ENCODE results near the gene CTBP1. TPM values are rescaled to one million over a fixed set of nuclear protein-coding genes. Genes with fewer than 3 reads are reported as not detected.

Gene CTBP1
- polyA plus RNA-seq, 1 donor from 2014 or later, result 325 TPM

- Histone ChIP-seq H3F3A (ENCODE audit: insufficient read depth, low read length, poor library complexity, severe bottlenecking) (no peaks in the 10 kb centered on the region), H3K79me2 (replicated peaks; ENCODE audit: insufficient read depth, low read length) (no peaks in the 10 kb centered on the region), H3K4me3 (ENCODE audit: low read length) (no peak overlapping the region), H2AFZ (ENCODE audit: low read depth, low read length) (no peak overlapping the region), H3K9ac (ENCODE audit: low read length) (no peak overlapping the region), H3K4me2 (ENCODE audit: low read length) (no peak overlapping the region), H3K36me3 (ENCODE audit: insufficient read depth, low read length) (no peaks in the 10 kb centered on the region), H4K20me1 (ENCODE audit: insufficient read depth) (no peaks in the 10 kb centered on the region), H3K27me3 (ENCODE audit: insufficient read depth, low read depth, low read length) (no peaks in the 10 kb centered on the region), H3K9me3 (ENCODE audit: low read length) (no peaks in the 10 kb centered on the region), H3K27ac (ENCODE audit: low read length) (no peak overlapping the region), H3K9me2 (ENCODE audit: insufficient read depth, low read length) (no peaks in the 10 kb centered on the region)
- TF ChIP-seq CTCF (IDR thresholded peaks at IDR 0.05; ENCODE audit: poor library complexity, severe bottlenecking) (no peak), SMC3 (conservative IDR thresholded peaks at IDR 0.05; ENCODE audit: poor library complexity) (no peak), EZH2 (IDR thresholded peaks at IDR 0.05; ENCODE audit: borderline replicate concordance, insufficient read depth, low read length, poor library complexity, severe bottlenecking) (no peak), RAD21 (conservative IDR thresholded peaks at IDR 0.05) (no peak), MXI1 (conservative IDR thresholded peaks at IDR 0.05; ENCODE audit: poor library complexity, severe bottlenecking) (no peak), REST (IDR thresholded peaks at IDR 0.05; ENCODE audit: borderline replicate concordance) (no peak), POLR2AphosphoS5 (IDR thresholded peaks at IDR 0.05) (no peak), EP300 (conservative IDR thresholded peaks at IDR 0.05; ENCODE audit: poor library complexity, severe bottlenecking) (no peak), TAF1 (IDR thresholded peaks at IDR 0.05; ENCODE audit: low read depth) (no peak)
Observed at GRCh38 chr4:1195891-1196401, 53.0 kb downstream of the CTBP1 start.

- Histone ChIP-seq H2AFZ (ENCODE audit: low read depth, low read length) (no peak overlapping the region), H4K20me1 (ENCODE audit: insufficient read depth) (no peaks in the 10 kb centered on the region), H3K4me2 (ENCODE audit: low read length) (no peak overlapping the region), H3K9me2 (ENCODE audit: insufficient read depth, low read length) (no peaks in the 10 kb centered on the region), H3K36me3 (ENCODE audit: insufficient read depth, low read length) (no peaks in the 10 kb centered on the region), H3K27me3 (ENCODE audit: insufficient read depth, low read depth, low read length) (no peaks in the 10 kb centered on the region), H3F3A (ENCODE audit: insufficient read depth, low read length, poor library complexity, severe bottlenecking) (no peaks in the 10 kb centered on the region), H3K79me2 (replicated peaks; ENCODE audit: insufficient read depth, low read length) (no peaks in the 10 kb centered on the region), H3K4me3 (ENCODE audit: low read length) (no peak overlapping the region), H3K9me3 (ENCODE audit: low read length) (no peaks in the 10 kb centered on the region), H3K9ac (ENCODE audit: low read length) (no peak overlapping the region), H3K27ac (ENCODE audit: low read length) (no peak overlapping the region)
- no peak for TF ChIP-seq SMC3 (conservative IDR thresholded peaks at IDR 0.05; ENCODE audit: poor library complexity)
- TF ChIP-seq EZH2 (IDR thresholded peaks at IDR 0.05; ENCODE audit: borderline replicate concordance, insufficient read depth, low read length, poor library complexity, severe bottlenecking), result no peak
- TF ChIP-seq EP300 (conservative IDR thresholded peaks at IDR 0.05; ENCODE audit: poor library complexity, severe bottlenecking), result no peak
- no peak for TF ChIP-seq POLR2AphosphoS5 (IDR thresholded peaks at IDR 0.05)
- TF ChIP-seq REST (IDR thresholded peaks at IDR 0.05; ENCODE audit: borderline replicate concordance), result no peak
- no peak for TF ChIP-seq RAD21 (conservative IDR thresholded peaks at IDR 0.05)
- TF ChIP-seq TAF1 (IDR thresholded peaks at IDR 0.05; ENCODE audit: low read depth), result no peak
- TF ChIP-seq MXI1 (conservative IDR thresholded peaks at IDR 0.05; ENCODE audit: poor library complexity, severe bottlenecking), result no peak
Observed at GRCh38 chr4:1195109-1195671, 53.7 kb downstream of the CTBP1 start.
